ENCODE results near the gene ASRGL1.

DNA sequence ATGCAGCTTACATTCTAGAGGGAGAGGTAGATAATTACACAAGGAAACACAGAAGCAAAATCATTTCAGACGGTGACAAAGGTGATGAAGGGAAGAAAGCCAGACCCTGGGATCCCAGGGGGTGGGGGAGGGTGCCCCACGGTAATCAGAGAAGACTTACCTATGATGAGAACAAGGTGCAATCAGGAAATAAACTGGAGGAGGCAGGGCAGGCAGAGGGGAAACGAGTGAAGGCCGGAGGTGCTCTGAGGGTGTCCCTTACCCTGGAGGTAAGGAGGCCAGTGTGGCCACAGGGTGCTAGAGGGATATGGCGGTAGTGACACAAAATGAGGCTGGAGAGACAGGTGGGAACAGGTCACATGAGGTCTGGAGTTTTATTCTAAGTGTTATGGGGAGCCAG is 67.7 kb downstream of the ASRGL1 start:
- TF ChIP-seq NFIC (IDR thresholded peaks at IDR 0.05; ENCODE audit: borderline replicate concordance), result no peak
- TF ChIP-seq, protein P1, sequence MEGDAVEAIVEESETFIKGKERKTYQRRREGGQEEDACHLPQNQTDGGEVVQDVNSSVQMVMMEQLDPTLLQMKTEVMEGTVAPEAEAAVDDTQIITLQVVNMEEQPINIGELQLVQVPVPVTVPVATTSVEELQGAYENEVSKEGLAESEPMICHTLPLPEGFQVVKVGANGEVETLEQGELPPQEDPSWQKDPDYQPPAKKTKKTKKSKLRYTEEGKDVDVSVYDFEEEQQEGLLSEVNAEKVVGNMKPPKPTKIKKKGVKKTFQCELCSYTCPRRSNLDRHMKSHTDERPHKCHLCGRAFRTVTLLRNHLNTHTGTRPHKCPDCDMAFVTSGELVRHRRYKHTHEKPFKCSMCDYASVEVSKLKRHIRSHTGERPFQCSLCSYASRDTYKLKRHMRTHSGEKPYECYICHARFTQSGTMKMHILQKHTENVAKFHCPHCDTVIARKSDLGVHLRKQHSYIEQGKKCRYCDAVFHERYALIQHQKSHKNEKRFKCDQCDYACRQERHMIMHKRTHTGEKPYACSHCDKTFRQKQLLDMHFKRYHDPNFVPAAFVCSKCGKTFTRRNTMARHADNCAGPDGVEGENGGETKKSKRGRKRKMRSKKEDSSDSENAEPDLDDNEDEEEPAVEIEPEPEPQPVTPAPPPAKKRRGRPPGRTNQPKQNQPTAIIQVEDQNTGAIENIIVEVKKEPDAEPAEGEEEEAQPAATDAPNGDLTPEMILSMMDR (IDR thresholded peaks at IDR 0.05), result no peak
